ENCODE measurements around the gene PRTG.

The PRTG gene

DNA sequence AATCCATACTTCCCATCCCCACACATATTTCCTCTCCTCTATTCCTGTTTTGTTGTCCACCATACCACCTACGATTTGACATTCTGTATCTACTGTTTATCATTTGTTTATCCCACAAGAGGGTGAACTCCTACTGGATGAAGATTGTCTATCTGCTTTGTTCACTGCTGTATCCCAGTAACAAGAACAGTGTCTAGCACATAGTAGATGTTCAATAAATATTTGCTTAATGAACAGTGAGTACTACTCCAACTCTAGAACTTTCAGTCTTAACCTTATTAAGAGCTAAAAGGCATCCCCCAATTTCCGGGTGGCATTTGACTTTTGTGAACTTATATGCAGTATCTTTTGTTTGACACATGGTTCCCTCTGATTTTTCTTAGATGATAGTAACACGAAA lies 156.1 kb downstream of the PRTG start:
- Mint-ChIP-seq H3K27me3 (ENCODE audit: low read depth, poor library complexity) (no peaks in the 10 kb centered on the region), H3K4me1 (peaks cover 28% of the 10 kb centered on the region), H3K4me3 (no peak overlapping the region), H3K9me3 (peaks cover 6% of the 10 kb centered on the region), H3K36me3 (ENCODE audit: low read depth) (peaks cover 31% of the 10 kb centered on the region), H3K27ac (no peak overlapping the region)
- no peak for DNase-seq
- TF ChIP-seq, protein P1, sequence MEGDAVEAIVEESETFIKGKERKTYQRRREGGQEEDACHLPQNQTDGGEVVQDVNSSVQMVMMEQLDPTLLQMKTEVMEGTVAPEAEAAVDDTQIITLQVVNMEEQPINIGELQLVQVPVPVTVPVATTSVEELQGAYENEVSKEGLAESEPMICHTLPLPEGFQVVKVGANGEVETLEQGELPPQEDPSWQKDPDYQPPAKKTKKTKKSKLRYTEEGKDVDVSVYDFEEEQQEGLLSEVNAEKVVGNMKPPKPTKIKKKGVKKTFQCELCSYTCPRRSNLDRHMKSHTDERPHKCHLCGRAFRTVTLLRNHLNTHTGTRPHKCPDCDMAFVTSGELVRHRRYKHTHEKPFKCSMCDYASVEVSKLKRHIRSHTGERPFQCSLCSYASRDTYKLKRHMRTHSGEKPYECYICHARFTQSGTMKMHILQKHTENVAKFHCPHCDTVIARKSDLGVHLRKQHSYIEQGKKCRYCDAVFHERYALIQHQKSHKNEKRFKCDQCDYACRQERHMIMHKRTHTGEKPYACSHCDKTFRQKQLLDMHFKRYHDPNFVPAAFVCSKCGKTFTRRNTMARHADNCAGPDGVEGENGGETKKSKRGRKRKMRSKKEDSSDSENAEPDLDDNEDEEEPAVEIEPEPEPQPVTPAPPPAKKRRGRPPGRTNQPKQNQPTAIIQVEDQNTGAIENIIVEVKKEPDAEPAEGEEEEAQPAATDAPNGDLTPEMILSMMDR (IDR thresholded peaks at IDR 0.05) = no peak

DNA sequence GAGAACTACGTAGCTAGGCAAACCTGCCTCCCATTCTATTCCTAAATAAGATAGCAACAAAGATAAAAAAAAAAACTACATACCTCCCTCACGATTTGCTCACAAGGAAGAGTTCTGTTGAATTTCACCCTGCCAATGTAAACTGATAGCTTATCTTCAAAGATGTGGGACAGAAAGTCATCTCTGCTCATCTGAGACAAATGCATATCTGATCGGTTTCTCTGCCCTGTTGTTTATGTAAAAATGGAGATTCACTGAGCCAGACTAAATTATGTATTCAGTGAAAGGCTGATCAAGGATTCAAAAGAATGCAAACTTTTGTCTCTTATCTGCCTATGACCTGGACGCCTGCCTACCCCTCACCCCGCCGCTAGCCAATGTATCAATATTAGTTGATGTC lies 166.0 kb downstream of the PRTG start:
- TF ChIP-seq, protein P1 (IDR thresholded peaks at IDR 0.05) = no peak
- H3K36me3 Mint-ChIP-seq (ENCODE audit: low read depth) = peaks cover 57% of the 10 kb centered on the region
- no peak overlapping the region for H3K4me3 Mint-ChIP-seq
- H3K27me3 Mint-ChIP-seq (ENCODE audit: low read depth, poor library complexity) = no peaks in the 10 kb centered on the region
- H3K9me3 Mint-ChIP-seq = peaks cover 28% of the 10 kb centered on the region
- H3K27ac Mint-ChIP-seq = peak overlapping the region; percentile 19
- H3K4me1 Mint-ChIP-seq = peaks cover 10% of the 10 kb centered on the region
- DNase-seq = no peak

DNA sequence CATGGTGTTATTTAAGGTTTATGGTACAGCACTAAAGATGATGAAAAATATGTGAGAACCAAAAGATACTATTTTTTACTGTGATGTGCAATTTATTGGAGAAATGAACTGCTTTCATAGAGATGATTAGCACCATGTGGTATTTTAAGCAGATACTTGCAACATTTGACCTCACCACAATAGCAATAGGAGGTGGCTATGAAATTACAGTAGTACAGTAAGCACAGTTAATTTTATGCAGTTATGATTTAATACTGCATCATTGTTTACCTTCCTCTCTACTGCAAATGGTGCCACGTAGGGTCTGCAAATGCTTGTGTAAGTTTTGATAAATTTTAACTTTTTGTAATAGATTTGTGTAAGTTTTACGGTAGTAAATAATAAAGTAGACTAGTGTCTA lies 168.9 kb downstream of the PRTG start:
- Mint-ChIP-seq H3K36me3 (ENCODE audit: low read depth) (peaks cover 78% of the 10 kb centered on the region), H3K9me3 (peaks cover 50% of the 10 kb centered on the region), H3K4me3 (no peak overlapping the region), H3K27ac (no peak overlapping the region), H3K27me3 (ENCODE audit: low read depth, poor library complexity) (peaks cover 3% of the 10 kb centered on the region), H3K4me1 (no peaks in the 10 kb centered on the region)
- DNase-seq = no peak
- TF ChIP-seq, protein P1 (IDR thresholded peaks at IDR 0.05) = no peak

DNA sequence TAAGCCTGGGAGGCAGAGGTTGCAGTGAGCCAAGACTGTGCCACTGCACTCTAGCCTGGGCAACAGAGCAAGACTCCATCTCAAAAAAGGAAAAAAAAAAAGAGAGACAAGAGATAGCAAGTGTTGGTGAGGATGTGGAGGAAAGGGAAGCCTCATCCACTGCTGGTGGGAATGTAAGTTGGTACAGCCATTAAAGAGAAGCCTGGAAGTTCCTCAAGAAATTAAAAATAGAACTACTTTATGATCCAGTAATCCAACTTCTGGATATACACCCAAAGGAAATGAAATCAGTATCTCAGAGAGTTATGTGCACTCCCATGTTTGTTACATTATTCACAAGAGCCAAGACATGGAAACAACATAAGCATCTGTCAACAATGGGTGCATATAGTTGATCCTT lies 169.7 kb downstream of the PRTG start:
- Mint-ChIP-seq H3K27me3 (ENCODE audit: low read depth, poor library complexity) (peaks cover 3% of the 10 kb centered on the region), H3K9me3 (peaks cover 53% of the 10 kb centered on the region), H3K36me3 (ENCODE audit: low read depth) (peaks cover 82% of the 10 kb centered on the region), H3K4me3 (no peak overlapping the region), H3K4me1 (no peaks in the 10 kb centered on the region), H3K27ac (no peak overlapping the region)
- TF ChIP-seq, protein P1 (IDR thresholded peaks at IDR 0.05) = no peak
- DNase-seq = no peak

DNA sequence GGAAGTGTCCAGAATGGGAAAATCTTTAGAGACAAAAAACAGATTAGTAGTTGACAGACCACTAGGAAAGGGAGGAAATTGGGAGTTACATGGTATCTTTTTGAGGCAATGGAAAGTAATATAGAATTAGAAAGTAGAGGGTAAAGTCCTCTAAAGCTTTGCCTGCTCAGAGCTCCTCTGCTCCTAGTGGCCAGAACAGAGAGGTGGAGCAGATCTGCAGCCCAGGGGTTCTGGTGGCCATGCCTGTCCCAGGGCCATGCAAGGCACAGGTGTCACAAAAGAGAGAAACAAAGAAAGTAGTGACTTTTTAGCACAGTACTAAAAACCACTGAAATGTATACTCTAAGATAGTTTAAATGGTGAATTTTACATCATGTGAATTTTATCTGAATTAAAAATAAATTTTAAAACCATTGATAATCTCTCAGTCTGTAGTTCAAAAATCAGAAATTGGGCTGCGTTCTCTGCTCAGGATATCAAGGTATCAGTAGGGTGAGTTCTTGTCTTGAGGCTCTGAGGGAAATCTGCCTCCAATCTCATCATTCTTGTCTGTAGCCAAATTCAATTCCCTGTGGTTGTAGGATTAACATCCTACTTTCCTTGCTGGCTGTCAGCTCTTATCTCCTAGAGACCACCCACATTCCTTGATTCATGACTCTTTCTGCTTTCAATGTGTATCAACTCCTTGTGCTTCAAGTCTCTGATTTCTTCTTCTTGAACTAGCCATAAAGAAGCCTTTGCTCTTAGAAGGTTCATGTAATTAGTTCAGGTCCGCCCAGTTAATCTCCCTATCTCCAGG lies 178.4 kb downstream of the PRTG start:
- Mint-ChIP-seq H3K27ac (no peak overlapping the region), H3K9me3 (peaks cover 77% of the 10 kb centered on the region), H3K27me3 (ENCODE audit: low read depth, poor library complexity) (peaks cover 2% of the 10 kb centered on the region), H3K36me3 (ENCODE audit: low read depth) (peaks cover 82% of the 10 kb centered on the region), H3K4me1 (no peaks in the 10 kb centered on the region), H3K4me3 (no peak overlapping the region)
- DNase-seq = no peak
- TF ChIP-seq, protein P1 (IDR thresholded peaks at IDR 0.05) = no peak

DNA sequence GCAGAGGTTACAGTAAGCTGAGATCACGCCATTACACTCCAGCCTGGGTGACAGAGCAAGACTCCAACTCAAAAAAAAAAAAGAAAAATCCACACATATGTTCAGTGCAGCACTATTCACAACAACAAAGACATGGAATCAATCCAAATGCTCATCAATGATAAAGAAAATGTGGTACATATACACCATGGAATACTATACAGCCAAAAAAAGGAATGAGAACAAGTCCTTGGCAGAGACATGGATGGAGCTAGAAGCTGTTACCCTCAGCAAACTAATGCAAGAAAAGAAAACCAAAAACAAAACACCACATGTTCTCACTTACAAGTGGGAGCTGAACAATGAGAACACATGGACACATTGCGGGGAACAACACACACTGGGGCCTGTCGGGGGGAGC lies 180.4 kb downstream of the PRTG start:
- no peak overlapping the region for H3K4me3 Mint-ChIP-seq
- H3K36me3 Mint-ChIP-seq (ENCODE audit: low read depth) = peaks cover 75% of the 10 kb centered on the region
- TF ChIP-seq, protein P1 (IDR thresholded peaks at IDR 0.05) = no peak
- H3K27ac Mint-ChIP-seq = no peak overlapping the region
- no peaks in the 10 kb centered on the region for H3K4me1 Mint-ChIP-seq
- H3K27me3 Mint-ChIP-seq (ENCODE audit: low read depth, poor library complexity) = peaks cover 2% of the 10 kb centered on the region
- DNase-seq = no peak
- peaks cover 83% of the 10 kb centered on the region for H3K9me3 Mint-ChIP-seq
